Renal cortical epithelial cell (primary cell): ENCODE data around the gene NOP9. TPM values are rescaled to one million over a fixed set of nuclear protein-coding genes. Genes with fewer than 3 reads are reported as not detected.
A peak's percentile ranks its signal among the peaks of the same experiment; 100 is the strongest.
"Not testable (repeated sequence)": the region's sequence is repeated elsewhere in the genome, so short reads cannot be mapped to it uniquely, and the experiment has no call there.

Experiments
- DNase-seq: peaks from one replicate; pipeline ENCODE4 v3.0.0-alpha.2; 2011; ENCODE audit warnings: low read depth
- total RNA-seq: library from RNA; depleted of rRNA; stranded (reverse); fragments of >200 nt; gene quantifications from 2 replicates; pipeline ENCODE4 v1.2.3, GENCODE V29; 2014

Gene NOP9
- total RNA-seq, 1 donor from 2014 or later = 23.2 TPM

- DNase-seq = no peak
Observed at GRCh38 chr14:24310265-24310645, 10.6 kb downstream of the NOP9 start.

DNA sequence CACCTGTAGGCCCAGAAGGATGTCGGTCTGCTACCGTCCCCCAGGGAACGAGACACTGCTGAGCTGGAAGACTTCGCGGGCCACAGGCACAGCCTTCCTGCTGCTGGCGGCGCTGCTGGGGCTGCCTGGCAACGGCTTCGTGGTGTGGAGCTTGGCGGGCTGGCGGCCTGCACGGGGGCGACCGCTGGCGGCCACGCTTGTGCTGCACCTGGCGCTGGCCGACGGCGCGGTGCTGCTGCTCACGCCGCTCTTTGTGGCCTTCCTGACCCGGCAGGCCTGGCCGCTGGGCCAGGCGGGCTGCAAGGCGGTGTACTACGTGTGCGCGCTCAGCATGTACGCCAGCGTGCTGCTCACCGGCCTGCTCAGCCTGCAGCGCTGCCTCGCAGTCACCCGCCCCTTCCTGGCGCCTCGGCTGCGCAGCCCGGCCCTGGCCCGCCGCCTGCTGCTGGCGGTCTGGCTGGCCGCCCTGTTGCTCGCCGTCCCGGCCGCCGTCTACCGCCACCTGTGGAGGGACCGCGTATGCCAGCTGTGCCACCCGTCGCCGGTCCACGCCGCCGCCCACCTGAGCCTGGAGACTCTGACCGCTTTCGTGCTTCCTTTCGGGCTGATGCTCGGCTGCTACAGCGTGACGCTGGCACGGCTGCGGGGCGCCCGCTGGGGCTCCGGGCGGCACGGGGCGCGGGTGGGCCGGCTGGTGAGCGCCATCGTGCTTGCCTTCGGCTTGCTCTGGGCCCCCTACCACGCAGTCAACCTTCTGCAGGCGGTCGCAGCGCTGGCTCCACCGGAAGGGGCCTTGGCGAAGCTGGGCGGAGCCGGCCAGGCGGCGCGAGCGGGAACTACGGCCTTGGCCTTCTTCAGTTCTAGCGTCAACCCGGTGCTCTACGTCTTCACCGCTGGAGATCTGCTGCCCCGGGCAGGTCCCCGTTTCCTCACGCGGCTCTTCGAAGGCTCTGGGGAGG lies 11.3 kb downstream of the NOP9 start, which contains the start of gene LTB4R:
TSS of gene LTB4R (plus strand) at position 857 of the 959 bp plus-strand sequence. CDS start 4,150 bp downstream, outside the sequence.
- peak; percentile 50 for DNase-seq

DNA sequence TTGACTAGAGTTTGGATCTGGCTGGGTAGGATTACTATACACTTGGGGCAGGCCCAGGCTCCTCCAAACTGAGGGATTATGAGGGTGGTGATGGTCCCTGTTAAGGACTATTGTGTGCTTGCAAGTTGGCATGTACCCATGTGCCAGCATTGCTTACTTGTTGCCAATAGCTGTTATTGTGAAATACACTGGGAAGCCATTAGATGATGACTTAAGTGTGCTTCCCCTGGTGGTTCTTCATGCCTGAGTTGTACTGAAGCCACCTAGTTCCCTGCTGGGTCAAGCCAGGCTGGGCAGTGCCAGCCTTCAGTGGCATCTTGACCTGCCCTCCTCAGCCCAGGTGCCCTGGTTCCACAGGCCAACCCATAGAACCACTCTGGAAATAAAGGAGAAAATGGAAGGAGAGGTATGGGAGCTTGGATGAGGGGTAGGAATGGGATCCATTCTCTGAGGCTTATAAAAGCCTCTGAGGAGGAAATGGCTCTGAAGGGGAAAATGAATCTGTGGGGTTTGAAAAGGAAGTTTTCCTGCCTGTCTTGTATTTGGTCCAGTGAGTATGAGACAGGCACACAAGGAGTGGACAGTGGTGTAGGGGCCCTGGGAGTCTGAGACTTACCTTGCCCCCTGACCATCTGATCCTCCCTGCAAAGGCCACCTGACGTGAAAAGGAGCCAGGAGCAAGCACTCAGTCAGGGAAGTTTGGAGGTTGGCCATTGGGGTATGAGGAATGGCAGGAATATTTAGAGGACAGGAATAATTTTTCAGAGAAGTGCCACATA lies 12.4 kb downstream of the NOP9 start:
- DNase-seq = peak; percentile 92

DNA sequence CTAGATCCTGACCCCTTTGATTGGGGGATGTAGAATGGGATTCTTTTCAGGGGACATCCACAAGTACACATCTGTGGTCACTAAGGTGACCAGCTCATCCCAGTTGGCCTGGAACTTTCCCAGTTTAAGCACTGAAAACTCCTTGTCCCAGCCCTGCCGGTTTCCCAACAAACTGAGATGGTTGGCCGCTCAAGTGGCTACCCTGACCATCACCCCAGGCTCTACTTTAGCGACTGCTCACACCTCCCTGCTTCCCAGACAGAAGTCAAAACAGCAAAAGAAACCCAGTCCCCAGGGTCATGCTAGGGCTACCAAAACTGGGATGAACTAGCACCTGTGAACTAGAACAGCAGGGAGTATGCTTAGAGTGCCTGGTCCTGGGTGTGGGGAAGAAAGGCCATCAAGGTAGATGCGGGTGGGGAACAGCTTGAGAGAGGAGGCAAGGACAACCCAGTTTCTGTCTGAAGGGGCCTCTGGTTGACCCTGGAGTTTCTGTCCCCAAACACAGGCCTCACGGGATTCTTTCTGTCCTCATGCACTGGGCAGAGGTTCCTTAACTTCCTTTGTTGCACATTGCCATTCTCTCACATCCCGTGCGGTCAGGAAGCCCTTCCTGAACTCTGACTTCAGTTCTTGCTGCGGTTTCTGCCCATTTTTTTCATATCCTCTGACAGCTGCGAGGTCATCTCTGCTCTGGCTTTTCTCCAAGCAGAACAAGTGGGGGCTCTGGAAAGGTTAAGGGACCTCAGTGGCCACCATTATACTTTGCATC lies 13.3 kb downstream of the NOP9 start:
- DNase-seq = peak; percentile 55

GRCh38 chr14:24313913-24314312 lies 14.3 kb downstream of the NOP9 start:
- DNase-seq = no peak

DNA sequence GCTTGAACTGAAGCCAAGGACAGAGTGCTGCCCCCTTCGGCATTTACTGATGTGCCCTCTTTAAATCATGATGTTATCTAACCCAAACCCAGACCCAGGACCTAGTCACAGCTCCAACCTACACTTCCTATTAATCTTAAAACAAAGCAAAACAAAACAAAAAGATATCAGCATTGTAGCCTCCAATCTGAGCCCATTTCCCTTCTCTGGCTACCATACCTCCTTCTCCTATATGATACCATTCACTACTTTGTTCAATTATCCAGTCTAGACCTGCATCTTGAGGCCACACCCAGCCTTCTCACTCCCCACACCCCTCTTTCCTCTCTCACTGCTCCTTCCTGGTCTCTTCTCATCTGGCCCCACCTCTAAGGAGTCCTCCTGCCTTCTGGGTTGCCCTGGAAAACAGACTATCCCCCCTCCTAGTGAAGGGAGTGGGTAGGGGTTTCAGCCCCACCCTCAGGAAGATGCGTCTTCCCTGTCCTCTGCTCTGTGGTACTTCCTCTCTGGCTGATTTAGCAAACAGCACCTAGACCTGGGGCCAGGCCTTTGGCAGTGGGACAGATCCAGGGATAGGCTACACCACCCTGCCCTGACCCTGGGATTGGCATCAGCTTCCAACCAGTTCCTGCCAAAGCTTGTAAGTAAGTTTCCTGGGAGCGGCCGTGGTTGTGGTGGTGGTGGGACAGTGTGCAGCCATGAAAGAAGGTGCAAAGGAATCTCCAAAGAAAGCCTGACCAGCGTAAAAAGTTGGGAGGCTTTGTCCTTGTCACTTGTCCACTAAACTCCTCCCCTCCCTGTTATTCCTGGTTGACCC lies 14.9 kb downstream of the NOP9 start:
- no peak for DNase-seq

- DNase-seq = no peak
Observed at GRCh38 chr14:24315243-24315806, 15.7 kb downstream of the NOP9 start.

DNA sequence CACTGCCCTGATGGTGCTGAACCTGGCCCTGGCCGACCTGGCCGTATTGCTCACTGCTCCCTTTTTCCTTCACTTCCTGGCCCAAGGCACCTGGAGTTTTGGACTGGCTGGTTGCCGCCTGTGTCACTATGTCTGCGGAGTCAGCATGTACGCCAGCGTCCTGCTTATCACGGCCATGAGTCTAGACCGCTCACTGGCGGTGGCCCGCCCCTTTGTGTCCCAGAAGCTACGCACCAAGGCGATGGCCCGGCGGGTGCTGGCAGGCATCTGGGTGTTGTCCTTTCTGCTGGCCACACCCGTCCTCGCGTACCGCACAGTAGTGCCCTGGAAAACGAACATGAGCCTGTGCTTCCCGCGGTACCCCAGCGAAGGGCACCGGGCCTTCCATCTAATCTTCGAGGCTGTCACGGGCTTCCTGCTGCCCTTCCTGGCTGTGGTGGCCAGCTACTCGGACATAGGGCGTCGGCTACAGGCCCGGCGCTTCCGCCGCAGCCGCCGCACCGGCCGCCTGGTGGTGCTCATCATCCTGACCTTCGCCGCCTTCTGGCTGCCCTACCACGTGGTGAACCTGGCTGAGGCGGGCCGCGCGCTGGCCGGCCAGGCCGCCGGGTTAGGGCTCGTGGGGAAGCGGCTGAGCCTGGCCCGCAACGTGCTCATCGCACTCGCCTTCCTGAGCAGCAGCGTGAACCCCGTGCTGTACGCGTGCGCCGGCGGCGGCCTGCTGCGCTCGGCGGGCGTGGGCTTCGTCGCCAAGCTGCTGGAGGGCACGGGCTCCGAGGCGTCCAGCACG lies 16.4 kb downstream of the NOP9 start:
- DNase-seq = no peak

GRCh38 chr14:24316597-24316950 lies 16.9 kb downstream of the NOP9 start:
- DNase-seq = no peak

- DNase-seq = no peak
Observed at GRCh38 chr14:24317141-24317928, 17.7 kb downstream of the NOP9 start.

GRCh38 chr14:24321212-24321975 lies 21.7 kb downstream of the NOP9 start:
- no peak for DNase-seq

DNA sequence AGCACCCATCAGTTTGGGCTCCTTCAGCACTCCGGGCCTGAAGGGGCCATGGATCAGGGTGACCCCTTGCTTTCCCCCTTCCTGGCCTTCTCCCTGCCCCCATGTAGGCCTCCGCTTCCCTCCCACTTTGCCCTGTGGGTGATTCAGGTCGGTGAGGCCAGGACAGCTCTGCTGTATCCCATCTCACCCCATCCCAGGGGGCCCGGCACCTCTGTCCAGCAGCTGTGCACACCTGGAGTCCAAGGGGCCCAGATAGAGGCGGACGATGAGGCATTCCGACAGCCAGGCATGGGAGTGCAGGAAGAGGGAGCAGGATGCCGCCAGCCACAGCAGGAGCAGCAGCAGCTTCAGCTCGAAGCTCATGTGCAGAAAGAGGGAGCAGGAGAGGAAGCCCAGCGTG lies 23.0 kb downstream of the NOP9 start:
- DNase-seq = no peak

GRCh38 chr14:24323341-24323740 lies 23.7 kb downstream of the NOP9 start:
- no peak for DNase-seq

GRCh38 chr14:24324024-24324423 lies 24.4 kb downstream of the NOP9 start:
- no peak for DNase-seq

DNA sequence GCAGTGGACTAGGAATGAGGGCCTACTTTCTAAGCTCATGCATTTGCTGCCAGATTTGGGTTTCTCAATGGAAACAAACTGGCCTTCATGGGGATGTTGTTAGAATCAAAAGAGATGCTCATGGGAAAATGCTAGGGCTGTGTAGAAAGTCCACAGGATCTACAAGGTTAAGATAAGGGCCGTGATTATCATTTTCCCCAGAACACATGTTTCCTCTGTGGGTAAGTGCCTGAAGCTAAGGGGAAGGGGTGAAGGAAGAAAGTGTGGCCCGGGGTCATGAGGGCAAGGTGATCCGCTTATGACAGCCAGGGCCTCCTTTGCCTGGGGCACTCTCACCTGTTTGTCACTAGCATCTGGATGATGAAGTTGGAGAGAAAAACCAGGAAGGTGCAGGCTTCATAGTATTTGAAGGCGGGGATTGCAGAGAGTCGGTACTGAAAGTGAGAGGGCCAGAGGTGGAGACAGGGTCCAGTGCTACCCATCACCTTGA lies 25.4 kb downstream of the NOP9 start:
- no peak for DNase-seq

DNA sequence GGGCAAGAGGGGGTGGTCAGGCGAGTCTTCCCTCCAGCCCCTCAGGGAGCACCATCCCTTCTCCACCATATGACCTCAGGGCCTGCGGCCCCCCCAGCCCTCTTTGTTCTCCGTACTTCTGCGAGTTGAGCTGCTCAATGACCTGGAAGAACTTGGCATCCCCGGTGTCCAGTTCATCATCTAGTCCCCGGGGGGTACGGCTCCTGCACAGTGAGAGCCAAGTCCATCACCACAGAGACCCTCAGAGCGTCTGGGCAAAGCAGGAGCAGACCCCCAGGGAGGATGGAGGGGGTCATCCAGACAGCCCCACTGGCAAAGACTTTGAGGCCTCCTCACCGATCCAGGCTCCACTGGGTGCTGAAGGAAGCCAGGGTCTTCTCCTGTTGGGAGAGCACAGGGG lies 26.3 kb downstream of the NOP9 start:
- no peak for DNase-seq

DNA sequence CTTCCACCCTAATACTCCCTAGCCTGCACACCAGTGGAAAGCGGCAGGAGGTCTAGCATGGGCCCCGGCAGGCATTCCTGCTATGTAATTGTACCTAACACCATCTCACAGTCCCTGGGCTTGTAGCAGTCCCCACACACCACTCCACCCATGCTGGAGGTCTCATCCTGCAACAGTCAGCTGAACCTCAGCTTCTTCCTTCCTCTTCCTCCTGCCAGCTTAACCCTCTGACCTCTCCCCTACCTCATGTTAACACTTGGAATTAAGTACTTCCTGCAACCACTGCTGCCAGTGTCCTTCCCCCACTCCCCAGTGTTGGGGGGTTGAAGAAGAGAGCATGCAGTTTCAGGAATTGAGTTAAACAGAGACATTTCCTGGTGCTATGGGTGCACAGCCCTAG lies 27.7 kb downstream of the NOP9 start:
- no peak for DNase-seq

DNA sequence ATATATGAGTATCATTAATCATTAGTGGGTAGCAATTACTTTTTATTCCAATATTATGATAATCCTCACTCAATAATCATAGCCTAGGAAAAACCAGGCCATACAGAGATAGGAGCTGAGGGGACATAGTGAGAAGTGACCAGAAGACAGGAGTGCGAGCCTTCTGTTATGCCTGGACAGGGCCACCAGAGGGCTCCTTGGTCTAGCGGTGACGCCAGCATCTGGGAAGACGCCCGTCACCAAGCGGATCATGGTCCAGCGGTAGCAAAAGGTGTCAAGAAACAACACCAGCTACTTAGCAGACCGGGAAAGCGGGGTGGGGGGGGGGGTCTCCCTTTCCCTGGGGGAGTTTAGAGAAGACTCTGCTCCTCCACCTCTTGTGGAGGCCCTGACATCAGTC lies 28.3 kb downstream of the NOP9 start:
- DNase-seq = not testable (repeated sequence)
